NB4 (cell line): ENCODE results near the gene CHST6.

Source experiments
- DNase-seq: peaks from one replicate; pipeline ENCODE4 v3.0.0; 2010; ENCODE audit warnings: low read depth
- H3K4me3 ChIP-seq: one replicate; pipeline ENCODE4 v1.5.1; 2011; ENCODE audit warnings: mild to moderate bottlenecking, low read depth, low read length, moderate library complexity
- MYC ChIP-seq: IDR thresholded peaks from 2 replicates; pipeline ENCODE4 v1.6.1; 2011; ENCODE audit warnings: low read depth, low read length
- POLR2A ChIP-seq: IDR thresholded peaks from 2 replicates; pipeline ENCODE4 v1.6.1; 2011; ENCODE audit warnings: mild to moderate bottlenecking; ENCODE audit not compliant: insufficient read length; ENCODE audit errors: extremely low read depth
- TF ChIP-seq, protein P1 (sequence below): IDR thresholded peaks from 2 replicates; pipeline ENCODE4 v1.6.1; 2011; ENCODE audit warnings: low read depth, low read length
- TF ChIP-seq, protein P2 (sequence below): IDR thresholded peaks from one replicate; pipeline ENCODE4 v1.5.1; 2012; ENCODE audit warnings: low read depth, low read length

CHST6 gene

DNA sequence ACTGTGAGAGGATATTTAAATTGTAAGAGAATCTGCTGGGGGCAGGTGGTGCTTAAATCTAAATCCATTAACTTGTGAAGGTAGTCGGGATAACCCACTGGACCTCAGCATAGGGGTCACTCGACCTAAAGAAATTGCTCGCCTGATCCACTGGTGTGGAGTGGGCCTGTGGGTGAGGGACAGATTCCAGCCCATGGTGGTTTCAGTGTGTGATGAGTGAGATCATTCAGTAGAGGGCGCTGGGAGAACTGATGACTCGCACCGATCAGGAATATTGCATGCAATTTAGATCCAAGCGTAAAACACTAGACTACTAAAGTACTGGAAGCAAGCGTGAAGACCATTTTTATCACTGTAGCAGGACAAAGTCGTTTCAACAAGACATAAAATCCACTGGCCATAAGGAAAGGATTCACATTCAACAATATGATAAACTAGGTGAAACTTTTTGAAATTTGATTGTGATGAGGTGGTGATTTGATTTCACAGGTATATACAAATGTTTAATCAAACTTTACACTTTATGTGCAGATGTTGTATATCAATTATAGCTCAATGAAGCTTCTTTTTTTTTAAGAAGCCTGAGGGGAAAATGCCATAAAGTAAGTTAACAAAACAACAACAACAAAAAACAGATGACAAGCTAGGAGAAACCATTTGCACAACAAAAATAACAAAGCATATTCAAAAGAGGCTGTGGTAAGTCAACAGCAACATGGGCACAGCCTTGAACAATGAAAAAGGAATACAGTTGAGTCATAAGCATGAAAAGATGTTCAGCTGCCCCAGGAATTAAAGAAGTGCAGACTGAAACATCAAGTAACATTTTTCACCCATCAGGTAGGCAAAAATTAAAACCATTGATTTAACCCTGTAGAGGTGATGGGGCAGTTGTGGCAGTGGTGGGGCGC is 23.3 kb downstream of the CHST6 start:
- peak; percentile 67 for DNase-seq
- TF ChIP-seq MYC = no peak
- TF ChIP-seq, protein P1, sequence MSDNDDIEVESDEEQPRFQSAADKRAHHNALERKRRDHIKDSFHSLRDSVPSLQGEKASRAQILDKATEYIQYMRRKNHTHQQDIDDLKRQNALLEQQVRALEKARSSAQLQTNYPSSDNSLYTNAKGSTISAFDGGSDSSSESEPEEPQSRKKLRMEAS = no peak
- TF ChIP-seq, protein P2, sequence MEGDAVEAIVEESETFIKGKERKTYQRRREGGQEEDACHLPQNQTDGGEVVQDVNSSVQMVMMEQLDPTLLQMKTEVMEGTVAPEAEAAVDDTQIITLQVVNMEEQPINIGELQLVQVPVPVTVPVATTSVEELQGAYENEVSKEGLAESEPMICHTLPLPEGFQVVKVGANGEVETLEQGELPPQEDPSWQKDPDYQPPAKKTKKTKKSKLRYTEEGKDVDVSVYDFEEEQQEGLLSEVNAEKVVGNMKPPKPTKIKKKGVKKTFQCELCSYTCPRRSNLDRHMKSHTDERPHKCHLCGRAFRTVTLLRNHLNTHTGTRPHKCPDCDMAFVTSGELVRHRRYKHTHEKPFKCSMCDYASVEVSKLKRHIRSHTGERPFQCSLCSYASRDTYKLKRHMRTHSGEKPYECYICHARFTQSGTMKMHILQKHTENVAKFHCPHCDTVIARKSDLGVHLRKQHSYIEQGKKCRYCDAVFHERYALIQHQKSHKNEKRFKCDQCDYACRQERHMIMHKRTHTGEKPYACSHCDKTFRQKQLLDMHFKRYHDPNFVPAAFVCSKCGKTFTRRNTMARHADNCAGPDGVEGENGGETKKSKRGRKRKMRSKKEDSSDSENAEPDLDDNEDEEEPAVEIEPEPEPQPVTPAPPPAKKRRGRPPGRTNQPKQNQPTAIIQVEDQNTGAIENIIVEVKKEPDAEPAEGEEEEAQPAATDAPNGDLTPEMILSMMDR = peak; percentile 82
- no peak overlapping the region for H3K4me3 ChIP-seq

DNA sequence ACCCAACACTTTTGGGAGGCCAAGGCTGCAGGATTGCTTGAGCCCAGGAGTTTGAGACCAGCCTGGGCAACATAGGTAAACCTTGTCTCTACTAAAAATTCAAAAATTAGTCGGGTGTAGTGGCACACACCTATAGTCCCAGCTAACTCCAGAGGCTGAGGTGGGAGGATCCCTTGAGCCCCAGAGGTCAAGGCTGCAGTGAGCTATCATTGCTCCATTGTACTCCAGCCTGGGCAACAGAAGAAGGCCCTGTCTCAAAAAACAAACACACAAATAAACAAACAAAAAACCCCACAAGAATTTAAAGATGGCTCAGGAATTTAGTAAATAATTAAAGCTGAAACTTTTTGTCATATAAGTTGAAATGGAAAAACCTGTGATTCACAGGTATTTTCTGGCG is 28.5 kb downstream of the CHST6 start:
- DNase-seq = no peak
- H3K4me3 ChIP-seq = no peak overlapping the region
- TF ChIP-seq MYC = no peak

DNA sequence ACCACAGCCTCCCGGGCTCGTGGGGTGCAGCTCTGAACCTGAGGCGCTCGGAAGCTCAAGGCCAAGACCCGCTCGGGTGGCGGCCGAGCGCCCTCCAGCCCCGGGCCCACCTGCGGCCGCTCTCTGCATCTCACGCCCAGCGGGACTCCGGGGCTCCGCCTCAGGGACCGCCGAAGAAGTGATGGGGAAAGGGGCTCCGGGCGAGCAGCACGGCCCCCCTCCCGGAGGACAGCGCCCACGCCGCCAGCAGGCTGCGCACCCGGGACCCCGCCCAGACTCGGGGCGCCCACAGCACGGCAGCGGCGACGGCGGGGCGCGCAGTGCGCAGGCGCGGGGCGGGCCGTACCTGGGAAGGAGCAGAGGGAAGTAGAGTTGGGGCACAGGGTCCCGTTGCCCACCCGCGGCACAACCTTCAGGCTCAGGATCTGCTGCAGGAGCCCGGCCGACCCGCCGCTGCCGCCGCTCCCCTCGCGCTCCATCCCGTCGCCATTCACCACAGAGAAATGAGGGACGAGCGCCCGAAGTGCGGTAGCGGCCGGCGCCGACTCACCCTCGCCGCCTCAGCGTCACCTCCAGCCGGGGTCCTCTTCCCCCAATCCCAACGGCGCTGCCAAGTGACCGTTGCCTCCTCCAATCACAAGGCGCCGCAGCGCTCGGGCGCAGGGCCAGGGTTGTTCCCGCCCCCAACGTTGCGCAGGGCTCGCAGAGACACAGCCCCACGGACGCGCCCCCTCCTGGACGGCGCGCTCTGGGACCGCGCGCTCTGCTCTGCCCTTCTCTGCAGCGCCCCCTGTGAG is 30.9 kb downstream of the CHST6 start, which contains the start of gene TMEM170A:
TSS of gene TMEM170A (minus strand) at position 568 of the 797 bp plus-strand sequence. CDS start at position 479, 89 bp downstream.
- TF ChIP-seq, protein P1 = peak; percentile 72; the same call in 1 of the 2 replicates
- TF ChIP-seq, protein P2 = peak; percentile 99
- peak; percentile 89 for TF ChIP-seq MYC
- TF ChIP-seq POLR2A = peak; percentile 92
- peak within 1 kb of the TSS; percentile 81 for H3K4me3 ChIP-seq
- DNase-seq = peak; percentile 99

DNA sequence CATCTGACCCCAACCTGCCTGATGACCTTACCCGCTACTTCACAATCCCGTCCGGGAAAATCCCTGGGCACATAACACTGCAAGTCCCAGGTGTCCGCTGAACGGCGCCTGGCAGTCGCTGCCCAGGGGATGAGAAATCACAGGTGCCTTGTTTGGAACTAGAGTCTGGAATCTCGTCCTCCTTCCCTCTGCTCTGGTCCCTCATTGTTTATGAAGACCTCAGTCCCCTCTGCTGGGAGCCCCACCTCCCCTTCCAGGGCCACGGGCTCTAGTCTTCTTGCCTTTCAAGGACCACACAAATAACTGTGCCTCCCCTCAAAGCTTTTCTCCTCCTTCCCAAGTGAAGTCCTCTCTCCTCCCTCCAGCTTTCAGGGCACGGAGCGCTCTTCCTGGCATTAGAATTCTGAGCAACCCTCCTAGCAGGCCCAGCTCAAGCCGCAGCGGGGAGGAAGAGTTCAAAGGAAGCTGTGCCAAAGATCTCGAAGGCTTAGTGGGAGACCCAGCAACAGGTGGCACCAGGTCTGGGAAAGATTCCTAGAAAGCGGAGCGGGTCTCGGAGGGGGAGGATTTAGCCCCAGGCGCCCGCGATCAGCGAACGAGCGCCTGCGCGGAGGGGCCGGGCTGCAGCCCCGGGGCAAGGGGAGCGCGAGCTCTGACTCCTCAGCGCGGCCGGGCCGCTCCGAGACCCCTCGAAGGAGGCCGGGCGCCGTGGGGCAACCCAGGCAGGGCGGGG is 31.7 kb downstream of the CHST6 start:
- DNase-seq = peak; percentile 50

DNA sequence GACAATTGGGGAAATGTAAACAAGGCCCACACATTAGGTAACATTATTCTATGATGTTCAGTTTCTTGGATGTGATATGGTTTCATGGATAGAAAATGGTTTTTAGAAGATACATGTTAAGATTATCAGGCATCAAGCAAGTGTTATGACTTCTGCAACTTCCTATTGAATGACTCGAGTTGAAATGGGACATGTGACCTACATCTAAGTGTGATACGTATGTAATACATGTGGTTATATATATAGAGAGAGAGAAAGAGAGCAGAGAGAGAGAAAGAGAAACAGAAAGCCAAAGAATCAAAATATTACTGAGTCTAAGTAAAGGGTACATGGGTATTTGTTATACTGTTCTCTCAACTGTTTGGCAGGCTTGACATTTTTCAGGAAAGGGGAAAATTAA is 32.4 kb downstream of the CHST6 start:
- H3K4me3 ChIP-seq = peak overlapping the region; percentile 81
- no peak for DNase-seq
- TF ChIP-seq, protein P2 = no peak
- TF ChIP-seq POLR2A (no peak), MYC (no peak)
- TF ChIP-seq, protein P1 = no peak

More for the DNA sequence above, 31.7 kb downstream of the CHST6 start:
- peak overlapping the region; percentile 81 for H3K4me3 ChIP-seq

DNA sequence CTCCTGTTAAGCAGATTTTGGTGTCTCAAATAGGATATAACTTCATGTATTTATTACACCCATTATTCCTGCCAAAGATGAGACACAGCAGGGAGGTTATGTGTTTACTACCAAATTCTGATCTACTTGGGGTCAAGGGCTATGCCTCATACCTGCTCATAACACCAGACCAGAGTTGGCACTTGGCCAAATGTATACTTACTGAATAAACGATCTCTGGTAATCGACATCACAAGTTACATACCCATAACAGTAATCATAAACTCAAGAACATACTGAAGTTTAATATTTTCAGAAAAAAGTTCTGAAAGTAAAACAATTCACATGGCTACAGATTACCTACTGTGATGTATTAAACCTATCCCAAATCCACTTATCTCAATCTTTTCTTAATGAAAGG is 33.7 kb downstream of the CHST6 start:
- TF ChIP-seq MYC (no peak), POLR2A (no peak)
- TF ChIP-seq, protein P2 = no peak
- TF ChIP-seq, protein P1 = no peak
- DNase-seq = no peak
- H3K4me3 ChIP-seq = no peak overlapping the region
